Neural cell (in vitro differentiated cells): Measurements from ENCODE around the gene P4HA2. TPM values are rescaled to one million over a fixed set of nuclear protein-coding genes. Genes with fewer than 3 reads are reported as not detected.

ENCODE experiments used
- H2AFZ ChIP-seq: fragments of 200-600, 300-800 bp; sonication (generic), shearing (Covaris generic); 2 replicates; pipeline ENCODE4 v1.6.0; 2014; ENCODE audit warnings: low read depth, mild to moderate bottlenecking, antibody characterized with exemption, low read length, moderate library complexity
- H3F3A ChIP-seq: fragments of 200-600 bp; shearing (Covaris generic); 2 replicates; pipeline ENCODE4 v1.6.1; 2016; ENCODE audit warnings: mild to moderate bottlenecking, moderate library complexity, mixed read lengths, antibody characterized with exemption, low read length; ENCODE audit not compliant: insufficient read depth, poor library complexity, severe bottlenecking
- H3K27ac ChIP-seq: fragments of 200-600, 300-800 bp; sonication (generic), shearing (Covaris generic); 2 replicates; pipeline ENCODE4 v1.5.1; 2014; ENCODE audit warnings: mild to moderate bottlenecking, low read length, moderate library complexity
- H3K27me3 ChIP-seq: fragments of 300-800, 200-600 bp; sonication (generic), shearing (Covaris generic); 2 replicates; pipeline ENCODE4 v1.6.0; 2014; ENCODE audit warnings: mild to moderate bottlenecking, low read depth, low read length, moderate library complexity; ENCODE audit not compliant: insufficient read depth
- H3K36me3 ChIP-seq: fragments of 300-800, 200-600 bp; sonication (generic), shearing (Covaris generic); 2 replicates; pipeline ENCODE4 v1.5.1; 2014; ENCODE audit warnings: mild to moderate bottlenecking, antibody characterized with exemption, low read length, moderate library complexity; ENCODE audit not compliant: insufficient read depth
- H3K4me2 ChIP-seq: fragments of 300-800, 200-600 bp; sonication (generic), shearing (Covaris generic); 2 replicates; pipeline ENCODE4 v1.6.0; 2014; ENCODE audit warnings: mild to moderate bottlenecking, low read length
- H3K4me3 ChIP-seq: fragments of 300-800, 200-600 bp; sonication (generic), shearing (Covaris generic); 2 replicates; pipeline ENCODE4 v1.5.1; 2014; ENCODE audit warnings: mild to moderate bottlenecking, low read length, moderate library complexity
- H3K79me2 ChIP-seq: fragments of 200-600 bp; shearing (Covaris generic); replicated peaks from 2 replicates; pipeline ENCODE4 v1.6.0; 2014; ENCODE audit warnings: mild to moderate bottlenecking, low read length, moderate library complexity; ENCODE audit not compliant: insufficient read depth
- H3K9ac ChIP-seq: fragments of 300-800, 200-600 bp; sonication (generic), shearing (Covaris generic); 2 replicates; pipeline ENCODE4 v1.6.1; 2016; ENCODE audit warnings: mild to moderate bottlenecking, low read length, mixed read lengths
- H3K9me2 ChIP-seq: fragments of 200-600 bp; shearing (Covaris generic); 2 replicates; pipeline ENCODE4 v1.6.1; 2016; ENCODE audit warnings: mild to moderate bottlenecking, low read length, mixed read lengths; ENCODE audit not compliant: insufficient read depth
- H3K9me3 ChIP-seq: fragments of 200-600, 300-800 bp; sonication (generic), shearing (Covaris generic); 2 replicates; pipeline ENCODE4 v1.6.1; 2016; ENCODE audit warnings: mild to moderate bottlenecking, mixed run types, low read length, moderate library complexity, mixed read lengths
- H4K20me1 ChIP-seq: fragments of 200-600 bp; shearing (Covaris generic); 2 replicates; pipeline ENCODE4 v1.6.1; 2016; ENCODE audit warnings: mild to moderate bottlenecking, mixed run types; ENCODE audit not compliant: insufficient read depth
- CTCF ChIP-seq: fragments of 450-650 bp; IDR thresholded peaks from 2 replicates; pipeline ENCODE4 v1.5.1; 2014; ENCODE audit warnings: antibody characterized with exemption, mild to moderate bottlenecking, moderate library complexity; ENCODE audit not compliant: poor library complexity, severe bottlenecking
- EP300 ChIP-seq: fragments of 450-650 bp; conservative IDR thresholded peaks from 2 replicates; pipeline ENCODE4 v1.6.1; 2014; ENCODE audit warnings: antibody characterized with exemption, mild to moderate bottlenecking, moderate library complexity; ENCODE audit not compliant: poor library complexity, severe bottlenecking
- EZH2 ChIP-seq: fragments of 200-600, 300-800 bp; shearing (Covaris generic), sonication (generic); IDR thresholded peaks from 2 replicates; pipeline ENCODE4 v1.6.1; 2014; ENCODE audit warnings: antibody characterized with exemption, low read length, borderline replicate concordance, mild to moderate bottlenecking; ENCODE audit not compliant: insufficient read depth, poor library complexity, severe bottlenecking
- MXI1 ChIP-seq: fragments of 450-650 bp; conservative IDR thresholded peaks from 2 replicates; pipeline ENCODE4 v1.6.1; 2014; ENCODE audit warnings: antibody characterized with exemption, mild to moderate bottlenecking; ENCODE audit not compliant: poor library complexity, severe bottlenecking
- POLR2AphosphoS5 ChIP-seq: IDR thresholded peaks from 2 replicates; pipeline ENCODE4 v1.6.1; 2012
- RAD21 ChIP-seq: fragments of 450-650 bp; conservative IDR thresholded peaks from 2 replicates; pipeline ENCODE4 v1.6.1; 2014; ENCODE audit warnings: antibody characterized with exemption, mild to moderate bottlenecking, moderate library complexity
- REST ChIP-seq: IDR thresholded peaks from 2 replicates; pipeline ENCODE4 v1.6.1; 2012; ENCODE audit warnings: borderline replicate concordance
- SMC3 ChIP-seq: fragments of 450-650 bp; conservative IDR thresholded peaks from 2 replicates; pipeline ENCODE4 v1.6.1; 2014; ENCODE audit warnings: antibody characterized with exemption, mild to moderate bottlenecking, moderate library complexity; ENCODE audit not compliant: poor library complexity
- TAF1 ChIP-seq: IDR thresholded peaks from 2 replicates; pipeline ENCODE4 v1.6.1; 2012; ENCODE audit warnings: low read depth
- polyA plus RNA-seq: library from polyadenylated mRNA; depleted of rRNA; stranded (reverse); fragments of >200 nt; gene quantifications from 2 replicates; pipeline ENCODE4 v1.2.3, GENCODE V29; 2014

P4HA2 gene
- polyA plus RNA-seq, 1 donor from 2014 or later: 1.4 TPM

DNA sequence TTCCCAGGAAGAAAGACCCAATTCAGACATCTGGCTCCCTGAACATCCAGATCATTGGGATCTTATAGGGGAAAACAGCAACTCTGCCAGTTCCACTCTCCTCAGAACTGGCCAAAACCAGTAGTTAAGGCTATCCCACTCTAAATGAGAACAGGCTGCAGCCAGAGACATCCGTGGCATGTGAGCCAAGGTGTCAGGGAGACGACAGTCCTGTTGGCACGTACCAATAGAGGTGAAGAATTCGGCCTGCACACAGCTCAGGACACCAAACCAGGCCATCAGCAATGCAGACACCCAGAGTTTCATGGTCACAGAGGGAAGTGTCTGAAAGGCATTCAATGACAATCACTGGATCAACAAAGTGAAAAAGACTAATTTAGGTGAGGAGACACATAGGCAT is 9.3 kb downstream of the P4HA2 start:
- Histone ChIP-seq H4K20me1 (no peaks in the 10 kb centered on the region), H3F3A (no peaks in the 10 kb centered on the region), H3K27ac (no peak overlapping the region), H3K9me2 (no peaks in the 10 kb centered on the region), H3K9me3 (no peaks in the 10 kb centered on the region), H3K79me2 (no peaks in the 10 kb centered on the region), H3K27me3 (no peaks in the 10 kb centered on the region), H3K36me3 (no peaks in the 10 kb centered on the region), H3K4me3 (no peak overlapping the region), H3K4me2 (no peak overlapping the region), H2AFZ (no peak overlapping the region), H3K9ac (no peak overlapping the region)
- TF ChIP-seq POLR2AphosphoS5 (no peak), TAF1 (no peak), MXI1 (no peak), RAD21 (no peak), EZH2 (no peak), REST (no peak), SMC3 (no peak), CTCF (no peak)

DNA sequence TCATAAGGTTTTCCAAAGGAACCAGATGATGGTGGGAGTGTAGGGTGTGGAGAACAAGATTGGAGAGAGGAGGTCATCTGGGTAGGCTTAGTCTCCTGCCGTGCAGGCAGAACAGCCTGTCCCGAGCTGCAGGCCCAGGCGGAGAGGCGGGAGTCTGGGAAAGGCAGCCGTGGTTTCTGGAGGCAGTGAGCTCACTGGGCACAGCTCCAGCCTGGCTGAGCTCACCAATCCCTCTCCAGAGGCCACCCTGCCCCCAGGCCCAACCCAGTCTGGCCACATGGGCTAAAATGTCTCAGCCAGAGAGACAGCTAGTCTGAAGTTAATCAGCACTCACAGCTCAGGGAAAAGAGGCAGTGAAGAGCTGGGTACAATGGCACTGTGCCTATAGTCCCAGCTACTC is 12.3 kb downstream of the P4HA2 start:
- Histone ChIP-seq H3F3A (no peaks in the 10 kb centered on the region), H4K20me1 (no peaks in the 10 kb centered on the region), H3K4me3 (no peak overlapping the region), H3K4me2 (no peak overlapping the region), H3K27ac (no peak overlapping the region), H3K27me3 (no peaks in the 10 kb centered on the region), H3K79me2 (no peaks in the 10 kb centered on the region), H3K9me3 (no peaks in the 10 kb centered on the region), H2AFZ (no peak overlapping the region), H3K36me3 (no peaks in the 10 kb centered on the region), H3K9ac (no peak overlapping the region), H3K9me2 (no peaks in the 10 kb centered on the region)
- no peak for TF ChIP-seq RAD21
- no peak for TF ChIP-seq MXI1
- no peak for TF ChIP-seq TAF1
- no peak for TF ChIP-seq SMC3
- TF ChIP-seq CTCF: no peak
- no peak for TF ChIP-seq EZH2
- TF ChIP-seq REST: no peak
- TF ChIP-seq EP300: no peak
